ENCODE measurements around the gene EIF4EBP3.
"Not testable (repeated sequence)": the region's sequence is repeated elsewhere in the genome, so short reads cannot be mapped to it uniquely, and the experiment has no call there.

EIF4EBP3 gene

DNA sequence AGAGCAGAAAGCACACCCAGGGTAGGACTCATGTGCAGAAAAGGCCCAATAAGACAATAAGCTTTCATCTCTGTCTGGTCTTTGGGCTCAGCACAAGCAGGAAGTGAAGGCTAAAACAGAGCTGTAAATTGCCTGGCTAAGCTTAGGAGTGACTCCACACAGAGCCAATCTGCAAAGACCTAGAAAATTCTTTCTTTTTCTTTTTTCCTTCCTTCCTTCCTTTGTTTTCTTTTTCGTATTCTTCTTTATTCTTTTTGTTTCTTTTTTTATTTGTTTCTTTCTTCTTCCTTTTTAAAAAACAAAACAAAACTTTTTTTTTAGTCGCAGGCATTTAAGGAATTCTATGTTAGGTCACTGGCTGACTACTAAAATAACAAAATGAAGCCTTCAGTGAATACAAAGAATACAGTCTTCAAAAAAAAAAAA is 29.3 kb downstream of the EIF4EBP3 start:
- no peak for DNase-seq (ENCODE audit: low read depth, low spot score)

DNA sequence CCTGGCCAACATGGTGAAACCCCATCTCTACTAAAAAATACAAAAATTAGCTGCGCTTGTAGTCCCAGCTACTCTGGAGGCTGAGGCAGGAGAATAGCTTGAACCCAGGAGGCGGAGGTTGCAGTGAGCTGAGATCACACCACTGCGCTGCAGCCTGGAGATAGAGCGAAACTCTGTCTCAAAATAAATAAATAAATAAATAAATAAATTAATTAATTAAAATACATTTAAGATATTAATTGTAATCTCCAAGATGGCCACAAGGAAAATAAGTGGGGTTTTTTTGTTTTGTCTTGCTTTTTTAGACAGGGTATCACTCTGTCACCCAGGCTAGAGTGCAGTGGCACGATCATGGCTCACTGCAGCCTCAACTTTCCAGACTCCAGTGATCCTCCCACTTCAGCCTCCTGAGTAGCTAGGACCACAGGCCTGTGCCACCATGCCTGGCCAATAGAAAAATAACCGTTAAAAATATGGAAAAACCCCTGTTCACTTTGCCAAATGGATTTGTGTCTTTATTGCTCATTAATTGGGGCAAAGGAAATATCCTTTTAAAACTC is 31.8 kb downstream of the EIF4EBP3 start:
- DNase-seq (ENCODE audit: low read depth, low spot score) = not testable (repeated sequence)

DNA sequence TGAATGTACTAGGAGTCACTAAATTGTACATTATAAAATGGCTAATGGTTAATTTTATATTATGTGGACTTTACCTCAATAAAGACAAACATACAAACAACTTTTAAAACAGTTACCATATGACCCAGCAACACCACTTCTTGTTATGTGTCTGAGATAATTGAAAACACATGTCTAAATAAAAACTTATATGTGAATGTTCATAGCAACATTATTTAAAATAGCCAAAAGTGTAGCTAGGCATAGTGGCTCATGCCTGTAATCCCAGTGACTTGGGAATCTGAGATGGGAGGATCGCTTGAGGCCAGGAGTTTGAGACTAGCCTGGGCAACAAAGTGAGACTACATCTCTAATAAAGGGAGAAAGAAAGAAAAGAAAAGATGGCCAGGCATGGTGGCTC is 40.0 kb downstream of the EIF4EBP3 start:
- DNase-seq (ENCODE audit: low read depth, low spot score) = no peak

DNA sequence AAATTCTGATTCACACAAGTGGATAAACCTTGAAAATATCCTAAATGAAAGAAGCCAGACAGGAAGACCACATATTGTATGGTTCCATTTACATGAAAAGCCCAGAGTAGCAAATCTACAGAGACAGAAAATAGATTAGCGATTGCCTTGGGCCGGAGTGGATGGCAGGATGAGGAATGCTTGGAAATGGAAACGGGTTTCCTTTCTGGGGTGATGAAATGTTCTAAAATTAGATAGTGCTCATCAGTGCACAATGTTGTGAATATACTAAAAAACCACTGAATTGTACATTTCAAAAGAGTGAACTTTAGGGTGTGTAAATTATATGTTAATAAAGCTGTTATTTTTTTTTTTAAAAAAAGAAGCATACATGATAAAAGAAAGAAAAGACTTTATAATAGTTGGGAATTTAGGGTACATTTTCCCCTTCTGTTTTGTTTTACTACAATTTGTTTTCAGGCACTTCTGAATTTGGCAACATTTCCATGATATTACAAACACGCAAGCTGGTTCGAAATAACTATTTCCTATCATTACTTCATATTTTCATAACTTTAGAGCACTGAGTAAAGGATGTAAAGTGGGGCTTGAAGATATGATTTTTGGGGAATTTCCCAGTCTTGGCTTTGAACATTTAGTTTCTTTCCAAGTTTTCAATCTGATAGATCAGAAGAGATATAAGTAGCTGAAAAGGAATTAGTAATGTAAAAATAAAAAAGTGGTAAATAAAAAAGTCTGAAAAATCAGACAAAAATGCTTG is 41.0 kb downstream of the EIF4EBP3 start:
- no peak for DNase-seq (ENCODE audit: low read depth, low spot score)

DNA sequence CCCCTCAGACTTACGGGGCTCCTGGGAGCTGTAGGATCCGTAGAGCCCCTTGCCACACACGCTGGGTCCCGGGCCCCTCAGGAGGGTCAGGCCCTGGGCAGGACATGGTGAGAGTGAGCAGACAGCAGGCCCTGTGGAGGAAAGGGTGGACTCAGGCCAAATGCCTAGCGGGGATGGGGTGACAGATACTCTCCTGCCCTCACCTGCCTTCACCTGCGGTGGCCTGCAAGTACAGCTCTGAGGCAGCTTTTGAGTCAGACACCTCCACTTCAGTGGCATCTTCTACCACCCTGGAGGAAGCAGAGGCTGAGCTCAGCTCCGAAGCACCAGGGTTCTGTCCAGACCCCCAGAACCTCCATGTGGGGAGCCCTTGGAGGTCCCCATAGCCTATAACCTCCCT is 43.4 kb downstream of the EIF4EBP3 start:
- no peak for DNase-seq (ENCODE audit: low read depth, low spot score)

DNA sequence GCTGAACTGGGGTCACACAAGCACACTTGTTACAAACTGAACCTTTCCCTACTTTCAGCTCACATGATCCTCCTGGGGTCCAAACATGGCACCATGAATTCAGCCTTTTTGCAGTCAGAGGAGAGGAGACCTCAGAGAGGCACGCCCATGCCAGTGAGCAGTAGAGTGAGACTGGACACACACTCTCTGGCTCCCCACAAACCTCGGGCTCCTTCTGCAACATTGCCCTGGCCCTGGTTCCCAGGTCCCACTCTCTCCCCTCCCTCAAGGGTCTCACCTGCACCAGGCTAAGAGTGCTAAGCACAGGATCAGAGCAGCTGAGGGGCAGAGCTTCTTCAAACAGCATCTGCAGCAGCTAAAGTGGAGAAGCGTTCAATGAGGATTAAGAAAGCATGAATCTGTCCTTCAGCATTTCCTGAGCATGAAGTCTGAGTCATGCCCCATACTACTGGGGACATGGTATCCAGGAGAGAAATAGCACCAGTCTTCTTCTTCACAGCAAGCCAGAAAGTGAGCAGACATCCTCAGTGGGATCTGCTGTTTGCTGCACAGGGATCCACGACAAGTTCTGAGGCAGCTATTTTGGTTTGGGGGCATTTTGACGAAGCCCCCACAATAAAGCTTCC is 44.4 kb downstream of the EIF4EBP3 start:
- no peak for DNase-seq (ENCODE audit: low read depth, low spot score)

DNA sequence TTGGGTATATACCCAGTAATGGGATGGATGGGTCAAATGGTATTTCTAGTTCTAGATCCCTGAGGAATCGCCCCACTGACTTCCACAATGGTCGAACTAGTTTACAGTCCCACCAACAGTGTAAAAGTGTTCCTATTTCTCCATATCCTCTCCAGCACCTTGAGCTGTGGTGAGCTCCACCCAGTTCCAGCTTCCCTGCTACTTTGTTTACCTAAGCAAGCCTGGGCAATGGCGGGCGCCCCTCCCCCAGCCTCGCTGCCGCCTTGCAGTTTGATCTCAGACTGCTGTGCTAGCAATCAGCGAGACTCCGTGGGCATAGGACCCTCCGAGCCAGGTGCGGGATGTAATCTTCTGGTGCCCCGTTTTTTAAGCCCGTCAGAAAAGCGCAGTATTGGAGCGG is 45.6 kb downstream of the EIF4EBP3 start:
- DNase-seq (ENCODE audit: low read depth, low spot score) = not testable (repeated sequence)

DNA sequence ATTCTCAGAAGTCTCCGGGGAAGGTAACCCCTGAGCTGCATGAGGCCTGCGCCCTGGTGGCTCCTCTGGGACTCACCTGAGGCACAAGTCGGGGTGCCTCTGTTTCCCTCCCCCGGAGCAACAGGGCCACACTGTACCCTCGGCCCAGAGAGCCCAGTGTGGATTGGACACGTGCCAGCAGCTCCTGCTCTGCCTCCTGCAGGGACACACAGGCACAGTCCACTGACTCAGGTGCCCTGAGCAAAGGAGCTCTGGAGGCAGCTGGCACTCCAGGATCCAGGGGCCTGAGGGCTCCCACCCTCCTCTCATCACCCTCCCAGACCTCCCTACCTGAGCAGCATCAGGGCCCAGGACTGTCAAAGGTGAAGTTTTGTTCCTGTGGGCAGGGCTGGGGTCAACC is 46.7 kb downstream of the EIF4EBP3 start:
- DNase-seq (ENCODE audit: low read depth, low spot score) = no peak

DNA sequence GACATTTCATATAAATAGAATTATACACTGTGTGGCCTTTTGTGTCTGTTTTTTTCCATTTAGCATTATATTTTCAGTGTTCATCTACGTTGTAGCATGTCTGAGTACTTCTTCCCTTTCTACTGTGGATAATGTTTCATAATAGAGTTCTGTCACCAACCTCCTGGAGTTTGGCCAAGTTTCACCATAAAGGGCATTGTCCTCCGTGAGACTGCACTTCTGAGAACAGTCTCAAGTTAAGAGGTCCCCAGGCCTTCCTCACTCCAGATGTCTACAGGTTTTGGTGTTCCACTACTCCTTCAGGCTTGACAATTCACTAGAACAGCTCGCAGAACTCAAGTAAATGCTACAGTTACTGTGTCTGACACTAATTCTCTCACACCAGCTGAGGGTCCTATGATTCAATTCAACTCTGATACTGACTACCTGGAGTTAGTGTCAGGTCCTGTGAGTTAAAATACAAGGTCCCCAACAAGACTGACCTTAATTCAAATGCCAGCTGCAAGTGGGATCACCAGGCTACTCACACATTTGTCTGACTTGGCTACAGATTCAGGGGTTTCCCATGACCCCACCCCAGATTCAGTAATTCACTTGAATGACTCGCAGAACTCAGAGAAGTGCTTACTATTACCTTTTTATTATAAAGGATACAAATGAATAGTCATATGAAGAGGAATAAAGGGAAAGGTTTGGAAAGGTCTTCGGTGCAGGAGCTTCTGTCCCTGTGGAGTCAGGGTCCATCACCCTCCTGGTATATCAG is 48.3 kb downstream of the EIF4EBP3 start:
- DNase-seq (ENCODE audit: low read depth, low spot score) = no peak

DNA sequence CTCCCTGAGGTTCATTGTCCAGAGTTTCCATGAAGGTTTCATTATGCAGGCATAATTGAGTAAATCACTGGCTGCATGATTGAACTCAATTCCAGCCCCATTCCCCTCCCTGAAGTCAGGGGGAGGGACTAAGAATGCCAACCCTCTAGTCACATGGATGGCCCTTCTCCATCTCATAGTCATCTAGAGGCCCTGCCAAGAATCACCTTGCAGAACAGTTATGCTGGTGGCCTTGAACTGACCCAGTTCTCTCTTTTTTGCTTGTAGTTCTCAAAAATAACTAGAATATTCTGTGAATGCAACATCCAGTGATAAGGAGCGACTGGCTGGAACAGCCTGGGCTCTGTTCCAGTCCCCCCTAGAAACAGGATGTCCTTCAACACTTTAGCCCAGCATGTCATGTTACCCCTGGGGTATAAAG is 48.9 kb downstream of the EIF4EBP3 start:
- no peak for DNase-seq (ENCODE audit: low read depth, low spot score)

DNA sequence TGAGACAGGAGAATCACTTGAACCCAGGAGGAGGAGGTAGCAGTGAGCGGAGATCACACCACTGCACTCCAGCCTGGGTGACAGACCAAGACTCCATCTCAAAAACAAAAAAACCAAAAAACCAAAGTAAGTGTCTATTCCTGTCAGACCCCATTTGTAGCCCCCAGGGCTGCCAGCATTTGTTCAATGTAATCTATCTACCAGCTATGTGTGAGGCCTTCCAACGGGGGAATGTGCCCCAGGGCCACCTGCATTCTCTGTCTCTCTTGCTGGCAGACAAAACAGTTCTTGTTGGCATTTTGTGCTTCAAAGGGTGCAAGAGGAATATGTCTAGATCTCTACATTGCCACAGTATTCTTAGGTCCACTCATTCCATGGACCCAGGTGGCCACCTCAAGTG is 51.4 kb downstream of the EIF4EBP3 start:
- no peak for DNase-seq (ENCODE audit: low read depth, low spot score)

Measured in activated CD4-positive, CD25-positive, alpha-beta regulatory T cell treated with anti-CD3 and anti-CD28 coated beads, Interleukin-2, amount 50 U/mL, for 16 hours (primary cell).